IMR-90 (cell line): ENCODE results near the gene KCNMB2. TPM values are rescaled to one million over a fixed set of nuclear protein-coding genes. Genes with fewer than 3 reads are reported as not detected.

ENCODE experiments used
- ATAC-seq: fragments of 200-7000 bp; cut with Tn5 transposase; 2 replicates; pipeline ENCODE4 v1.9.1; 2020; ENCODE audit warnings: low read depth, mild to moderate bottlenecking, moderate library complexity
- BruUV-seq: library from RNA; stranded (reverse); fragments of 400-500 nt; replicated peaks from 2 replicates; lab custom pipeline; 2021; lab: Mats Ljungman, UMichigan
- CTCF ChIA-PET: fragments of 300-600 bp; formaldehyde crosslinking; extraction: SDS; loops from one replicate; lab custom pipeline; 2021; ENCODE audit warnings: antibody characterized with exemption; lab: Yijun Ruan, JAX
- POLR2A ChIA-PET: fragments of 300-600 bp; sonication (Branson Sonifier 250); formaldehyde crosslinking; loops from one replicate; lab custom pipeline; 2022; ENCODE audit warnings: antibody characterized with exemption; ENCODE audit not compliant: unreplicated experiment; lab: Charles Lee
- DNase-seq: peaks from one replicate; pipeline ENCODE4 v3.0.0; 2013
- H2AFZ ChIP-seq: replicated peaks from 2 replicates; pipeline ENCODE3; 2013; ENCODE audit warnings: low read length, mild to moderate bottlenecking; ENCODE audit not compliant: poor library complexity
- H2AK5ac ChIP-seq: 2 replicates; pipeline ENCODE4 v1.6.1; 2013; ENCODE audit warnings: low read depth, low read length, inconsistent platforms
- H2AK9ac ChIP-seq: replicated peaks from 2 replicates; pipeline ENCODE3; 2013; ENCODE audit warnings: mild to moderate bottlenecking, low read depth, low read length, moderate library complexity; ENCODE audit not compliant: poor library complexity
- H2BK120ac ChIP-seq: 2 replicates; pipeline ENCODE4 v1.6.1; 2013; ENCODE audit warnings: low read depth, low read length, inconsistent platforms
- H2BK15ac ChIP-seq: 3 replicates; pipeline ENCODE4 v1.6.1; 2013; ENCODE audit warnings: low read depth, low read length, inconsistent platforms
- H2BK20ac ChIP-seq: 2 replicates; pipeline ENCODE4 v1.6.1; 2013; ENCODE audit warnings: low read depth, mild to moderate bottlenecking, inconsistent platforms, low read length, moderate library complexity
- H2BK5ac ChIP-seq: 2 replicates; pipeline ENCODE4 v1.6.1; 2013; ENCODE audit warnings: mild to moderate bottlenecking, low read depth, low read length, inconsistent platforms; ENCODE audit not compliant: poor library complexity, severe bottlenecking
- H3K14ac ChIP-seq: replicated peaks from 2 replicates; pipeline ENCODE4 v1.6.1; 2013; ENCODE audit warnings: low read depth, low read length, inconsistent platforms
- H3K18ac ChIP-seq: 2 replicates; pipeline ENCODE4 v1.6.1; 2013; ENCODE audit warnings: low read depth, low read length, control low read depth
- H3K23ac ChIP-seq: 2 replicates; pipeline ENCODE4 v1.6.1; 2013; ENCODE audit warnings: low read depth, low read length, inconsistent platforms
- H3K27ac ChIP-seq: 2 replicates; pipeline ENCODE4 v1.5.1; 2013; ENCODE audit warnings: mild to moderate bottlenecking, control low read depth, low read length; ENCODE audit not compliant: insufficient read depth
- H3K27me3 ChIP-seq: 2 replicates; pipeline ENCODE4 v1.6.1; 2013; ENCODE audit warnings: low read length; ENCODE audit not compliant: control insufficient read depth, insufficient read depth
- H3K36me3 ChIP-seq: 2 replicates; pipeline ENCODE4 v1.6.1; 2013; ENCODE audit warnings: low read length, mixed read lengths; ENCODE audit not compliant: control insufficient read depth, insufficient read depth
- H3K4ac ChIP-seq: 2 replicates; pipeline ENCODE4 v1.6.1; 2013; ENCODE audit warnings: low read depth, low read length, inconsistent platforms
- H3K4me1 ChIP-seq: 2 replicates; pipeline ENCODE4 v1.6.1; 2013; ENCODE audit warnings: low read length, mixed read lengths; ENCODE audit not compliant: control insufficient read depth, insufficient read depth
- H3K4me2 ChIP-seq: 2 replicates; pipeline ENCODE4 v1.6.1; 2013; ENCODE audit warnings: low read depth, mild to moderate bottlenecking, control low read depth, low read length, moderate library complexity
- H3K4me3 ChIP-seq: 2 replicates; pipeline ENCODE4 v1.5.1; 2013; ENCODE audit warnings: low read depth, mild to moderate bottlenecking, control low read depth, low read length, moderate library complexity; ENCODE audit not compliant: insufficient read depth
- H3K56ac ChIP-seq: 2 replicates; pipeline ENCODE4 v1.6.1; 2013; ENCODE audit warnings: low read length, inconsistent platforms; ENCODE audit not compliant: insufficient read depth; ENCODE audit errors: extremely low read depth
- H3K79me1 ChIP-seq, 2 experiments: 2 replicates each; pipeline ENCODE4 v1.6.1; 2013; ENCODE audit warnings: low read length in 2 of 2, inconsistent platforms in 1 of 2, low read depth in 1 of 2
- H3K9ac ChIP-seq: 2 replicates; pipeline ENCODE4 v1.6.1; 2013; ENCODE audit warnings: low read depth, low read length, control low read depth
- H3K9me1 ChIP-seq: 2 replicates; pipeline ENCODE4 v1.6.1; 2013; ENCODE audit warnings: low read length, inconsistent platforms; ENCODE audit not compliant: insufficient read depth
- H3K9me3 ChIP-seq: 2 replicates; pipeline ENCODE4 v1.6.1; 2013; ENCODE audit warnings: low read length; ENCODE audit not compliant: control insufficient read depth, insufficient read depth
- H4K20me1 ChIP-seq: 2 replicates; pipeline ENCODE4 v1.6.1; 2013; ENCODE audit warnings: low read length, inconsistent platforms; ENCODE audit not compliant: insufficient read depth
- H4K5ac ChIP-seq: 2 replicates; pipeline ENCODE4 v1.6.1; 2013; ENCODE audit warnings: mild to moderate bottlenecking, low read depth, low read length, control low read depth
- H4K8ac ChIP-seq, 2 experiments: 2 replicates each; pipeline ENCODE4 v1.6.1; 2013; ENCODE audit warnings: low read depth in 2 of 2, low read length in 2 of 2, control low read depth in 1 of 2, inconsistent platforms in 1 of 2
- H4K91ac ChIP-seq: 2 replicates; pipeline ENCODE4 v1.6.1; 2013; ENCODE audit warnings: low read depth, low read length, inconsistent platforms; ENCODE audit not compliant: insufficient read depth
- BHLHE40 ChIP-seq: fragments of 150-350 bp; IDR thresholded peaks from 2 replicates; pipeline ENCODE4 v1.6.1; 2016; ENCODE audit warnings: mild to moderate bottlenecking, low read depth, low read length
- CHD1 ChIP-seq: IDR thresholded peaks from 2 replicates; pipeline ENCODE4 v1.6.1; 2012; ENCODE audit warnings: low read depth, low read length, improper control_type of control experiment
- MAFK ChIP-seq: IDR thresholded peaks from 2 replicates; pipeline ENCODE4 v1.6.1; 2012; ENCODE audit warnings: low read depth, low read length, improper control_type of control experiment
- MAZ ChIP-seq: IDR thresholded peaks from 2 replicates; pipeline ENCODE4 v1.6.1; 2012; ENCODE audit warnings: low read depth, mild to moderate bottlenecking, low read length, improper control_type of control experiment, moderate library complexity, borderline replicate concordance
- NFE2L2 ChIP-seq: fragments of 150-350 bp; IDR thresholded peaks from 2 replicates; pipeline ENCODE4 v1.6.1; 2016; ENCODE audit warnings: low read depth, mild to moderate bottlenecking, low read length
- RAD21 ChIP-seq: IDR thresholded peaks from 2 replicates; pipeline ENCODE4 v1.6.1; 2012; ENCODE audit warnings: low read length, improper control_type of control experiment
- RCOR1 ChIP-seq: IDR thresholded peaks from 2 replicates; pipeline ENCODE4 v1.6.1; 2012; ENCODE audit warnings: mild to moderate bottlenecking, low read length, improper control_type of control experiment; ENCODE audit not compliant: insufficient replicate concordance
- RFX5 ChIP-seq: IDR thresholded peaks from 2 replicates; pipeline ENCODE4 v1.8.0; 2012; ENCODE audit warnings: low read depth, mild to moderate bottlenecking, low read length, moderate library complexity
- SMC3 ChIP-seq: fragments of 150-350 bp; IDR thresholded peaks from 2 replicates; pipeline ENCODE4 v1.6.1; 2016; ENCODE audit warnings: low read depth, mild to moderate bottlenecking, antibody characterized with exemption, low read length, moderate library complexity
- WGBS, 2 experiments: methylation state at CpG; one replicate each; pipeline versions ENCODE4 v1.1.5 to v1.1.7; 2013; ENCODE audit warnings: missing lambda C conversion rate in 2 of 2; ENCODE audit not compliant: insufficient read length in 1 of 2; ENCODE audit errors: extremely low coverage in 2 of 2; 5-methylcytosine and 5-hydroxymethylcytosine counted together
- dilution Hi-C: fragments of 300-500 bp; cut with HindIII; formaldehyde crosslinking; loops from one replicate; pipeline ENCODE4 v1.14.3; 2018; ENCODE audit warnings: low sequenced_read_pairs; ENCODE audit not compliant: unreplicated experiment
- in situ Hi-C: fragments of 300-500 bp; cut with MboI; formaldehyde crosslinking; loops from 3 replicates; pipeline ENCODE4 v1.14.3; 2019; ENCODE audit warnings: low sequenced_read_pairs, inconsistent platforms, mixed read lengths
- intact Hi-C: fragments of 100-400 bp; cut with micrococcal nuclease; formaldehyde crosslinking; loops from 2 replicates; pipeline ENCODE4 v1.10.0; 2022
- polyA plus RNA-seq, 3 experiments: library from polyadenylated mRNA; depleted of rRNA; stranded (reverse); fragments of >200 nt; gene quantifications; 2 replicates each; pipeline ENCODE4 v1.2.3, GENCODE V29; 2012; ENCODE audit warnings: low replicate concordance in 1 of 3
- total RNA-seq: library from RNA; depleted of rRNA; stranded (reverse); fragments of >200 nt; gene quantifications from 2 replicates; pipeline ENCODE4 v1.2.3, GENCODE V29; 2012

KCNMB2 gene
- total and polyA plus RNA-seq, 2 of the 4 experiments (the other 2 are of a cell fraction), result not detected

DNA sequence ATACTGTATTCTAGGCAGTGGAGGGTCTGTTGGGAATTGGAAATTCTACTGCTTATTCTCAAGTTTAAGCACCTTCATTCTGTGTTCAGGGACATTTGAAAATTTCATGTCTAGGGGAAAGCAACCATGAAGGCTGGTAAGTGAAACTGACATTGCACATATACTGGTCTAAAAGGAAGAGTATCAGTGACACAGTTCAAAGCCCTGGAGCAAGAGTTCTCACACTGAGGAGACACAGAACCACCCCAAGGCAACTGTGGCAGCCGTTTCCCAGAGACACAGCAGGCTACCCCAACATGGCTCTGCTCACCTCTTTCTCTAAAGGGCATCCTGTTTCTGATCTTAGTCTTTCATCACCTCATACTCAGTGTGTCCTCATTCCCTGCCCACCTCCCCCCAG lies 67.5 kb downstream of the KCNMB2 start:
- BruUV-seq, result no TSS peak
- Histone ChIP-seq H2AK9ac (no peak overlapping the region), H3K14ac (no peak overlapping the region), H2BK120ac (no peak overlapping the region), H4K20me1 (no peaks in the 10 kb centered on the region), H2BK5ac (no peak overlapping the region), H3K79me1 (no peaks in the 10 kb centered on the region), H2AFZ (no peak overlapping the region), H3K27me3 (no peaks in the 10 kb centered on the region), H3K18ac (no peak overlapping the region), H3K9ac (no peak overlapping the region), H2BK15ac (no peak overlapping the region), H3K4me3 (no peak overlapping the region), H3K4ac (no peak overlapping the region), H2AK5ac (no peak overlapping the region), H4K91ac (no peak overlapping the region), H3K27ac (no peak overlapping the region), H3K4me1 (no peaks in the 10 kb centered on the region), H3K23ac (no peak overlapping the region), H3K9me1 (no peaks in the 10 kb centered on the region), H3K9me3 (no peaks in the 10 kb centered on the region), H3K56ac (no peak overlapping the region), H4K8ac (no peak overlapping the region), H3K36me3 (no peaks in the 10 kb centered on the region), H4K5ac (no peak overlapping the region), H2BK20ac (no peak overlapping the region), H3K4me2 (no peak overlapping the region)
- no peak for DNase-seq
- no CpG with 5 or more reads among the region's 1 CpG for WGBS, 2 experiments
- no peak for TF ChIP-seq BHLHE40
- no peak for TF ChIP-seq RFX5
- no peak for TF ChIP-seq SMC3
- no peak for TF ChIP-seq CHD1
- no peak for TF ChIP-seq NFE2L2
- TF ChIP-seq RAD21, result no peak
- TF ChIP-seq RCOR1, result no peak
- TF ChIP-seq MAZ, result no peak
- no peak for TF ChIP-seq MAFK
- dilution Hi-C loops (no loop called here), intact Hi-C loops (no loop called here), in situ Hi-C loops (no loop called here)
- no peak for ATAC-seq
- CTCF ChIA-PET, result no interaction called here
- POLR2A ChIA-PET, result no interaction called here
